H1 (cell line): ENCODE results near the gene BRIP1. TPM values are rescaled to one million over a fixed set of nuclear protein-coding genes. Genes with fewer than 3 reads are reported as not detected.

Experiments
- BACH1 ChIP-seq: IDR thresholded peaks from 2 replicates; pipeline ENCODE4 v1.6.1; 2012; ENCODE audit warnings: low read length, improper control_type of control experiment
- BCL11A ChIP-seq, 2 experiments: IDR thresholded peaks; one replicate each; pipeline ENCODE4 v1.6.1; 2011; ENCODE audit warnings: low read depth in 2 of 2, low read length in 2 of 2, mild to moderate bottlenecking in 2 of 2
- BRCA1 ChIP-seq: IDR thresholded peaks from 2 replicates; pipeline ENCODE4 v1.6.1; 2012; ENCODE audit warnings: low read depth, low read length, improper control_type of control experiment
- CHD1 ChIP-seq: IDR thresholded peaks from 2 replicates; pipeline ENCODE4 v1.6.1; 2012; ENCODE audit warnings: low read depth, low read length, improper control_type of control experiment
- CHD7 ChIP-seq: fragments of 300-600 bp; sonication (generic); IDR thresholded peaks from 2 replicates; pipeline ENCODE4 v1.7.1; 2012; ENCODE audit warnings: low read length, moderate library complexity, mild to moderate bottlenecking, inconsistent platforms; ENCODE audit not compliant: insufficient replicate concordance
- EZH2 ChIP-seq: fragments of 200-600 bp; sonication (generic); IDR thresholded peaks from 2 replicates; pipeline ENCODE4 v1.7.1; 2012; ENCODE audit warnings: low read depth, mild to moderate bottlenecking, moderate library complexity, low read length, inconsistent platforms; ENCODE audit not compliant: severe bottlenecking
- MAX ChIP-seq: IDR thresholded peaks from 2 replicates; pipeline ENCODE4 v1.6.1; 2012; ENCODE audit warnings: inconsistent platforms
- polyA plus RNA-seq, 7 experiments: library from polyadenylated mRNA; depleted of rRNA in 3 of 7; stranded (reverse) in 5 of 7; unstranded in 2 of 7; fragments of >200 nt in 5 of 7; fragments of 200-250 nt in 2 of 7; gene quantifications; 1 replicate in 5 of 7; 2 replicates in 1 of 7; 4 replicates in 1 of 7; pipeline versions ENCODE4 v1.2.1 to v1.2.3, GENCODE V29; 2011 to 2013; ENCODE audit warnings: missing spikeins in 2 of 7, mixed read lengths in 2 of 7
- total RNA-seq: library from RNA; stranded (reverse); fragmentation: NEBNext Ultra II Directional; extraction: Animal tissue kit (Norgen Biotek cat#: 25700); gene quantifications from 2 replicates; pipeline ENCODE4 v1.2.1, GENCODE V29; 2021
- TF ChIP-seq, protein P1 (sequence below): IDR thresholded peaks from 2 replicates; pipeline ENCODE4 v1.6.1; 2012; ENCODE audit warnings: inconsistent platforms

BRIP1 gene
- total and polyA plus RNA-seq, 2 of the 8 experiments (the other 6 are each of a cell fraction or from before 2014, with no cell fraction given), result 5.8 to 19.2 TPM

- TF ChIP-seq CHD7 (no peak), CHD1 (no peak), MAX (no peak), EZH2 (no peak), BCL11A (IDR thresholded peaks at IDR 0.05; ENCODE audit: low read depth in 2 of 2, low read length in 2 of 2) (no peak), BACH1 (no peak), BRCA1 (no peak)
- TF ChIP-seq, protein P1, sequence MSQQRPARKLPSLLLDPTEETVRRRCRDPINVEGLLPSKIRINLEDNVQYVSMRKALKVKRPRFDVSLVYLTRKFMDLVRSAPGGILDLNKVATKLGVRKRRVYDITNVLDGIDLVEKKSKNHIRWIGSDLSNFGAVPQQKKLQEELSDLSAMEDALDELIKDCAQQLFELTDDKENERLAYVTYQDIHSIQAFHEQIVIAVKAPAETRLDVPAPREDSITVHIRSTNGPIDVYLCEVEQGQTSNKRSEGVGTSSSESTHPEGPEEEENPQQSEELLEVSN, result no peak
Measured at GRCh38 chr17:61687769-61688168, 175.6 kb downstream of the BRIP1 start (continued).
